Trophoblast cell (in vitro differentiated cells and primary cell): ENCODE data around the gene NPM3.

Source experiments
- DNase-seq, 2 donors: peaks; one replicate each; pipeline ENCODE4 v3.0.0-alpha.2; 2016
- H2AFZ ChIP-seq: 2 replicates; pipeline ENCODE4 v1.6.1; 2013; ENCODE audit warnings: low read length, moderate library complexity, mild to moderate bottlenecking; ENCODE audit not compliant: insufficient read depth, poor library complexity
- H2AK5ac ChIP-seq: 2 replicates; pipeline ENCODE4 v1.6.1; 2013; ENCODE audit warnings: mild to moderate bottlenecking, low read length
- H2BK120ac ChIP-seq: 2 replicates; pipeline ENCODE4 v1.6.1; 2013; ENCODE audit warnings: low read length, mild to moderate bottlenecking, moderate library complexity; ENCODE audit not compliant: insufficient read depth, poor library complexity
- H2BK12ac ChIP-seq: 2 replicates; pipeline ENCODE4 v1.6.1; 2013; ENCODE audit warnings: mild to moderate bottlenecking, low read length, moderate library complexity
- H2BK5ac ChIP-seq: 2 replicates; pipeline ENCODE4 v1.6.1; 2013; ENCODE audit warnings: low read length, low read depth, moderate library complexity, mild to moderate bottlenecking; ENCODE audit not compliant: poor library complexity
- H3K14ac ChIP-seq: 2 replicates; pipeline ENCODE4 v1.6.1; 2013; ENCODE audit warnings: mild to moderate bottlenecking, low read length
- H3K18ac ChIP-seq: 2 replicates; pipeline ENCODE4 v1.6.1; 2013; ENCODE audit warnings: mild to moderate bottlenecking, low read length
- H3K23ac ChIP-seq: 2 replicates; pipeline ENCODE4 v1.6.1; 2013; ENCODE audit warnings: low read length
- H3K27ac ChIP-seq: 2 replicates; pipeline ENCODE4 v1.5.1; 2013; ENCODE audit warnings: low read depth, mild to moderate bottlenecking, inconsistent platforms, low read length, moderate library complexity
- H3K27me3 ChIP-seq: 2 replicates; pipeline ENCODE4 v1.6.1; 2013; ENCODE audit warnings: inconsistent platforms, mild to moderate bottlenecking, low read length, moderate library complexity; ENCODE audit not compliant: insufficient read depth
- H3K36me3 ChIP-seq, 2 experiments: 1 replicate in 1 of 2; 2 replicates in 1 of 2; pipeline ENCODE4 v1.6.1; 2013; ENCODE audit warnings: low read length in 2 of 2, mild to moderate bottlenecking in 2 of 2, moderate library complexity in 1 of 2; ENCODE audit not compliant: insufficient read depth in 2 of 2, control insufficient read depth in 1 of 2
- H3K4ac ChIP-seq: 2 replicates; pipeline ENCODE4 v1.6.1; 2013; ENCODE audit warnings: low read depth, mild to moderate bottlenecking, low read length, moderate library complexity
- H3K4me1 ChIP-seq, 2 experiments: 1 replicate in 1 of 2; 2 replicates in 1 of 2; pipeline ENCODE4 v1.6.1; 2013; ENCODE audit warnings: low read length in 2 of 2, mild to moderate bottlenecking in 2 of 2, moderate library complexity in 1 of 2; ENCODE audit not compliant: insufficient read depth in 2 of 2, control insufficient read depth in 1 of 2
- H3K4me2 ChIP-seq: 2 replicates; pipeline ENCODE4 v1.6.1; 2013; ENCODE audit warnings: inconsistent platforms, mild to moderate bottlenecking, low read length, moderate library complexity
- H3K4me3 ChIP-seq: 2 replicates; pipeline ENCODE4 v1.5.1; 2013; ENCODE audit warnings: mild to moderate bottlenecking, low read depth, low read length, inconsistent platforms
- H3K79me1 ChIP-seq: one replicate; pipeline ENCODE4 v1.6.1; 2013; ENCODE audit warnings: low read length
- H3K79me2 ChIP-seq: 2 replicates; pipeline ENCODE4 v1.6.1; 2013; ENCODE audit warnings: low read length, mild to moderate bottlenecking; ENCODE audit not compliant: control insufficient read depth, insufficient read depth, poor library complexity
- H3K9ac ChIP-seq: 2 replicates; pipeline ENCODE4 v1.6.1; 2013; ENCODE audit warnings: mild to moderate bottlenecking, low read length
- H3K9me3 ChIP-seq: 2 replicates; pipeline ENCODE4 v1.6.1; 2013; ENCODE audit warnings: low read depth, mild to moderate bottlenecking, control low read depth, inconsistent platforms, low read length; ENCODE audit not compliant: insufficient read depth
- H4K12ac ChIP-seq: 2 replicates; pipeline ENCODE4 v1.6.1; 2013; ENCODE audit warnings: low read depth, mild to moderate bottlenecking, low read length, moderate library complexity
- H4K8ac ChIP-seq: 2 replicates; pipeline ENCODE4 v1.6.1; 2013; ENCODE audit warnings: low read depth, mild to moderate bottlenecking, low read length, moderate library complexity
- H4K91ac ChIP-seq: one replicate; pipeline ENCODE4 v1.6.1; 2013; ENCODE audit warnings: low read depth, mild to moderate bottlenecking, low read length, moderate library complexity
- WGBS: extraction: QIAGEN DNeasy Blood & Tissue Kit; methylation state at CpG from one replicate; pipeline ENCODE4 v1.1.7; 2013; ENCODE audit warnings: missing lambda C conversion rate; ENCODE audit not compliant: insufficient read length, insufficient coverage; ENCODE audit errors: extremely low coverage; 5-methylcytosine and 5-hydroxymethylcytosine counted together

The NPM3 gene

GRCh38 chr10:101745074-101745696 lies 38.1 kb downstream of the NPM3 start:
- Histone ChIP-seq H2BK5ac (no peak overlapping the region), H3K4me1 (peaks cover 0 to 3% of the 10 kb centered on the region in 2 experiments), H2BK120ac (no peak overlapping the region), H2AK5ac (no peak overlapping the region), H4K8ac (no peak overlapping the region), H3K4me2 (no peak overlapping the region), H3K9me3 (no peaks in the 10 kb centered on the region), H3K27me3 (no peaks in the 10 kb centered on the region), H2AFZ (no peak overlapping the region), H3K18ac (no peak overlapping the region), H3K14ac (no peak overlapping the region), H2BK12ac (no peak overlapping the region), H3K9ac (no peak overlapping the region), H3K79me1 (no peaks in the 10 kb centered on the region), H3K27ac (no peak overlapping the region), H3K4ac (no peak overlapping the region), H3K79me2 (no peaks in the 10 kb centered on the region), H4K12ac (no peak overlapping the region), H3K36me3 (no peaks in the 10 kb centered on the region), H4K91ac (no peak overlapping the region), H3K4me3 (no peak overlapping the region), H3K23ac (no peak overlapping the region)
- DNase-seq, result no peak
- WGBS, result no CpG with 5 or more reads among the region's 9 CpGs

- H3K36me3 ChIP-seq, result no peaks in the 10 kb centered on the region
- H2AK5ac ChIP-seq, result no peak overlapping the region
- no peaks in the 10 kb centered on the region for H3K27me3 ChIP-seq
- H3K79me1 ChIP-seq, result no peaks in the 10 kb centered on the region
- no peaks in the 10 kb centered on the region for H3K79me2 ChIP-seq
- WGBS, result no CpG with 5 or more reads among the region's 3 CpGs
- no peak overlapping the region for H3K14ac ChIP-seq
- H3K9me3 ChIP-seq, result no peaks in the 10 kb centered on the region
- H3K18ac ChIP-seq, result no peak overlapping the region
- H3K9ac ChIP-seq, result no peak overlapping the region
- H3K4me1 ChIP-seq, result no peaks in the 10 kb centered on the region
- no peak for DNase-seq
- H3K4me3 ChIP-seq, result no peak overlapping the region
- no peak overlapping the region for H2AFZ ChIP-seq
- H3K4me2 ChIP-seq, result no peak overlapping the region
- H3K27ac ChIP-seq, result no peak overlapping the region
- H2BK120ac ChIP-seq, result no peak overlapping the region
- H4K12ac ChIP-seq, result no peak overlapping the region
- H2BK12ac ChIP-seq, result no peak overlapping the region
- H2BK5ac ChIP-seq, result no peak overlapping the region
- H4K8ac ChIP-seq, result no peak overlapping the region
- no peak overlapping the region for H3K23ac ChIP-seq
- no peak overlapping the region for H4K91ac ChIP-seq
- no peak overlapping the region for H3K4ac ChIP-seq
These were observed 39.0 kb downstream of the NPM3 start for GRCh38 chr10:101744267-101744666.

GRCh38 chr10:101741938-101742337 lies 41.3 kb downstream of the NPM3 start:
- H2BK12ac ChIP-seq, result no peak overlapping the region
- H3K4me2 ChIP-seq, result no peak overlapping the region
- H3K36me3 ChIP-seq, result no peaks in the 10 kb centered on the region
- DNase-seq, result no peak
- H3K23ac ChIP-seq, result no peak overlapping the region
- no peaks in the 10 kb centered on the region for H3K79me2 ChIP-seq
- no peak overlapping the region for H3K14ac ChIP-seq
- no peak overlapping the region for H3K9ac ChIP-seq
- WGBS, result no CpG with 5 or more reads among the region's 2 CpGs
- no peak overlapping the region for H2AK5ac ChIP-seq
- H3K27ac ChIP-seq, result no peak overlapping the region
- H4K8ac ChIP-seq, result no peak overlapping the region
- no peak overlapping the region for H2BK5ac ChIP-seq
- no peak overlapping the region for H4K91ac ChIP-seq
- H3K18ac ChIP-seq, result no peak overlapping the region
- H3K4me1 ChIP-seq, result no peaks in the 10 kb centered on the region
- H4K12ac ChIP-seq, result no peak overlapping the region
- no peak overlapping the region for H3K4ac ChIP-seq
- H3K9me3 ChIP-seq, result no peaks in the 10 kb centered on the region
- H3K4me3 ChIP-seq, result no peak overlapping the region
- H2AFZ ChIP-seq, result no peak overlapping the region
- no peak overlapping the region for H2BK120ac ChIP-seq
- H3K27me3 ChIP-seq, result no peaks in the 10 kb centered on the region
- no peaks in the 10 kb centered on the region for H3K79me1 ChIP-seq

- no peak overlapping the region for H4K8ac ChIP-seq
- WGBS, result no CpG with 5 or more reads among the region's 3 CpGs
- H3K9ac ChIP-seq, result no peak overlapping the region
These were observed 46.6 kb downstream of the NPM3 start for GRCh38 chr10:101736666-101737065.

More at GRCh38 chr10:101736666-101737065, 46.6 kb downstream of the NPM3 start:
- no peak overlapping the region for H3K27ac ChIP-seq
- no peaks in the 10 kb centered on the region for H3K9me3 ChIP-seq
- no peak overlapping the region for H2BK120ac ChIP-seq
- no peaks in the 10 kb centered on the region for H3K27me3 ChIP-seq
- DNase-seq, result no peak
- H2AFZ ChIP-seq, result no peak overlapping the region
- no peak overlapping the region for H2BK12ac ChIP-seq
- no peaks in the 10 kb centered on the region for H3K79me1 ChIP-seq
- H2AK5ac ChIP-seq, result no peak overlapping the region
- no peak overlapping the region for H3K4me3 ChIP-seq
- H2BK5ac ChIP-seq, result no peak overlapping the region
- H3K79me2 ChIP-seq, result no peaks in the 10 kb centered on the region
- no peak overlapping the region for H3K23ac ChIP-seq
- no peak overlapping the region for H3K18ac ChIP-seq
- H3K4me2 ChIP-seq, result no peak overlapping the region
- H3K14ac ChIP-seq, result no peak overlapping the region
- no peaks in the 10 kb centered on the region for H3K4me1 ChIP-seq
- no peaks in the 10 kb centered on the region for H3K36me3 ChIP-seq
- no peak overlapping the region for H3K4ac ChIP-seq
- H4K91ac ChIP-seq, result no peak overlapping the region
- no peak overlapping the region for H4K12ac ChIP-seq
